Measurements from ENCODE around the gene PLXNB2. TPM values are rescaled to one million over a fixed set of nuclear protein-coding genes. Genes with fewer than 3 reads are reported as not detected.

PLXNB2 gene
- total and polyA plus RNA-seq, 12 donors, result 12.4 to 431 (median 296) TPM

- intact Hi-C loops (cut with DNase I), result no loop called here
- Histone ChIP-seq H3K4me1 (replicated peaks in 1 of 2) (peaks cover 68 to 73% of the 10 kb centered on the region in 2 donors), H3K27ac (peak overlapping the region; percentile 84 to 97 (median 94)), H3K4me3 (peak overlapping the region; percentile 62 to 99 (median 77)), H3K9me3 (replicated peaks in 1 of 3) (no peaks in the 10 kb centered on the region), H3K36me3 (replicated peaks in 1 of 2) (no peaks in the 10 kb centered on the region), H3K27me3 (no peaks in the 10 kb centered on the region)
- TF ChIP-seq, protein P1, sequence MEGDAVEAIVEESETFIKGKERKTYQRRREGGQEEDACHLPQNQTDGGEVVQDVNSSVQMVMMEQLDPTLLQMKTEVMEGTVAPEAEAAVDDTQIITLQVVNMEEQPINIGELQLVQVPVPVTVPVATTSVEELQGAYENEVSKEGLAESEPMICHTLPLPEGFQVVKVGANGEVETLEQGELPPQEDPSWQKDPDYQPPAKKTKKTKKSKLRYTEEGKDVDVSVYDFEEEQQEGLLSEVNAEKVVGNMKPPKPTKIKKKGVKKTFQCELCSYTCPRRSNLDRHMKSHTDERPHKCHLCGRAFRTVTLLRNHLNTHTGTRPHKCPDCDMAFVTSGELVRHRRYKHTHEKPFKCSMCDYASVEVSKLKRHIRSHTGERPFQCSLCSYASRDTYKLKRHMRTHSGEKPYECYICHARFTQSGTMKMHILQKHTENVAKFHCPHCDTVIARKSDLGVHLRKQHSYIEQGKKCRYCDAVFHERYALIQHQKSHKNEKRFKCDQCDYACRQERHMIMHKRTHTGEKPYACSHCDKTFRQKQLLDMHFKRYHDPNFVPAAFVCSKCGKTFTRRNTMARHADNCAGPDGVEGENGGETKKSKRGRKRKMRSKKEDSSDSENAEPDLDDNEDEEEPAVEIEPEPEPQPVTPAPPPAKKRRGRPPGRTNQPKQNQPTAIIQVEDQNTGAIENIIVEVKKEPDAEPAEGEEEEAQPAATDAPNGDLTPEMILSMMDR (IDR thresholded peaks at IDR 0.05), result no peak
- TF ChIP-seq POLR2A (IDR thresholded peaks at IDR 0.05), result peak in 1 of 2 donors; percentile 74
- 0 to 4% (median 2%) methylated on average over 5 to 21 of the region's 21 CpGs for WGBS, 4 donors
- peak; percentile 91 to 98 (median 97) for DNase-seq
Observed at GRCh38 chr22:50305923-50306566, 1.4 kb downstream of the PLXNB2 start.

- peak overlapping the region; percentile 84 to 97 (median 94) for H3K27ac ChIP-seq
- DNase-seq, result no peak
- no peaks in the 10 kb centered on the region for H3K27me3 ChIP-seq
- TF ChIP-seq, protein P1 (IDR thresholded peaks at IDR 0.05), result peak in 2 of 6 experiments; percentile 9 to 11
- TF ChIP-seq POLR2A (IDR thresholded peaks at IDR 0.05), result no peak
- intact Hi-C loops (cut with DNase I), result no loop called here
- peaks cover 74 to 79% of the 10 kb centered on the region in 2 donors for H3K4me1 ChIP-seq (replicated peaks in 1 of 2)
- H3K9me3 ChIP-seq (replicated peaks in 1 of 3), result no peaks in the 10 kb centered on the region
- 40 to 52% (median 44%) methylated on average over 7 to 14 of the region's 14 CpGs for WGBS, 4 donors
- H3K36me3 ChIP-seq (replicated peaks in 1 of 2), result no peaks in the 10 kb centered on the region
- H3K4me3 ChIP-seq, result peak overlapping the region in 2 of 4 donors; percentile 20 to 99
Observed at GRCh38 chr22:50305393-50305922, 2.0 kb downstream of the PLXNB2 start.

DNA sequence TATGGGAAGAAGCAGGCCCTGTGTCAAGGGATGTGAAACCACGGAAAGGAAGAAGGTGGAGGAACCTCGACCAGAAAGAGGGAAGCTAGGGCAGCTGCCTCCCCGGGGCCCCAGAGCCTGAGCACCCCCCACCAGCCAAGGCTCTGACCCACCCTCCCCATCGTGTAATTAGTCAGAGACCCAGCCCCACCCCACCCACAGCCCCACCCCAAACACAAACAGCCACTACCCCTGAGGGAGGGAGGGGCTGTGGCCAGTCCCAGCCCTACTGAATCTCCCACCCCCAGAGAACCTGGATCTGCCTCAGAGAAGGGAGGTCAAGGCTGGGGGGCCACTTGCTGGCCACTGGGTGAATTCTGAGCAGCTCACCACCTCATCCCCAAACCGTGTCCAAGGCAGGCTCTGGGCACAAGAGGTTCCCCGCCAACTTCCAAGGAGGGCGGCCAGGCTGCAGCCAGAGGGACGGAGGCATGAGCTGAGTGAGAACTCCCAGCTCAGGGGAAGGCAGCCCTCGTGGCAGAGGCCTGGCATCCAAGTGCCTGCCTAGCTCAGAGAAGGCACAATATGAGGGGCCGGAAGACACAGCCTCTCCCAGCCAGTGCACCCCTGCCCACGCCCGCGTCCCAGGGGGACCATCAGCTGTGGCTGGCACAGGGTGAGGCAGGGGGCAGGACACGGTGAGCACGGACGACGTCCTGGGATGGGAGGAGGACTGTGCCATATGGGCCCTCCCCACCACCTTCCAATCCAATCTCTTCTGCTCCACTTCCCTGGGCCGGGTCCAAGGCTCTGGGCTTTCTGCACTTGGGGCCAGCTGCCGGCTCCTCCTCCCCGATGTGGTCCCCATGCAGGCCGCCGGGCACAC, 2.7 kb downstream of the PLXNB2 start:
- H3K27ac ChIP-seq, result peak overlapping the region; percentile 84 to 97 (median 94)
- peaks cover 81 to 85% of the 10 kb centered on the region in 2 donors for H3K4me1 ChIP-seq (replicated peaks in 1 of 2)
- intact Hi-C loops (cut with DNase I), result no loop called here
- no peaks in the 10 kb centered on the region for H3K27me3 ChIP-seq
- peak in 6 of 7 donors; percentile 54 to 81 (median 71) for DNase-seq
- TF ChIP-seq POLR2A (IDR thresholded peaks at IDR 0.05), result peak in 1 of 2 donors; percentile 12
- TF ChIP-seq, protein P1 (IDR thresholded peaks at IDR 0.05), result no peak
- H3K4me3 ChIP-seq, result peak overlapping the region in 1 of 4 donors; percentile 99
- no peaks in the 10 kb centered on the region for H3K9me3 ChIP-seq (replicated peaks in 1 of 3)
- WGBS, 4 donors, result 22 to 28% (median 23%) methylated on average over 9 to 22 of the region's 22 CpGs
- H3K36me3 ChIP-seq (replicated peaks in 1 of 2), result no peaks in the 10 kb centered on the region
